GM19452 (cell line): ENCODE results near the gene S100A16.

Source experiments
- ATAC-seq: cut with Tn5 transposase; IDR thresholded peaks from one replicate; pipeline ENCODE4 v1.9.1; 2021; ENCODE audit not compliant: unreplicated experiment

The S100A16 gene

GRCh38 chr1:153616144-153616916 lies 3.4 kb upstream of the S100A16 start, which contains the start of gene S100A14:
Gene S100A14 (minus strand): TSS chr1:153616325. CDS start chr1:153615858, 467 bp downstream.
- ATAC-seq: no peak

GRCh38 chr1:153615406-153615805 lies 2.5 kb upstream of the S100A16 start:
- no peak for ATAC-seq

- ATAC-seq: no peak
Observed at GRCh38 chr1:153614906-153615305, 2.0 kb upstream of the S100A16 start.

GRCh38 chr1:153614189-153614900 lies 1.4 kb upstream of the S100A16 start:
- no peak for ATAC-seq

DNA sequence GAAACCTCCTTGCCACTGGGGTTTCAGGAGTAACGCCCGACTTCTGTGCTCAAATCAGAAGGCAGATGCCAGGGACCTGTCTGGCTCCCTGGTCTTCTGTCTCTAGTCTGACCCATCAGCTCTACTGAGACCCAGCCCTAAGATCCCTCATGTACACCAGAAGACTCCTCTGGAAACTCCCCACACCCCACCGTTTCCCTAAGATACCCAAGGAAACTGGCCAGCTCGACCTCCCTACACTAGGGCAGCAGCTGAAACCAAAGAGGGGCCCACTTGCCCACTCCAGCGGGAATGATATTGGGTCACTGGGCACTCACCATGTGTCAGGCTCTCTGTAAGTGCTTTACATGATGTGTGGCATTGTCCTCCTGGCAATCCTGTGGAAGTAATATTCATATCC lies 469 bp upstream of the S100A16 start:
- ATAC-seq: no peak

DNA sequence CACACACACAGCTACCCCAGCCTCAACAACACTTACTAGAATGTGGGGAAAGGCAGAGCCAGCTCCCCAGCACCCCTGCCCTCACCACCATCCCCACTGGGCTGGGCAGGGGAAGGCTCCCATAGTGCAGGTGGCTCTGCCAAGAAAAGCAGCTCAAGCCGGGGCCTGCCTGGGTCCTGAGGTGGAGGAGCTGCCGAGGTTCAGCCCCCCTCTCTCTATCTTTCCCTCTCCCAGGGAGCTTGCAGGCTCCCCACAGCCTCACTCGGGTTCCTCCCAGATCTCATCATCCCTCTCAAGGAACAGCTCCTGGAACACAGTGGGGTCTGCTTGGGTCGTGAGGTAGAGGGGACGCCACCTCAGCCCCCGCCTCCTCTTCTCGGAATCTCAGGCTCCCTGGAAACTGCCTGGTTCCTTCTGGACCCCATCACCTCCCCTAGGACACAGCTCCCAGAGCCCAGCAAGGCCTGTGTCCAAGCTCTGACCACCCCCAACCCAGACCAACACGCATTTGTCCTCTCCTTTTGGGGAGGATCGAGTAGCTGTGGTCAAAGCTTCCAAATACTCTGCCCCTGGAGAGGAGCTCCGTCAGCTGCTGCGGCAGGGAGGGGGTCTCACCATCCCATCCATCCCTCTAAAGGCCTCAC lies 704 bp downstream of the S100A16 start:
- ATAC-seq: no peak

DNA sequence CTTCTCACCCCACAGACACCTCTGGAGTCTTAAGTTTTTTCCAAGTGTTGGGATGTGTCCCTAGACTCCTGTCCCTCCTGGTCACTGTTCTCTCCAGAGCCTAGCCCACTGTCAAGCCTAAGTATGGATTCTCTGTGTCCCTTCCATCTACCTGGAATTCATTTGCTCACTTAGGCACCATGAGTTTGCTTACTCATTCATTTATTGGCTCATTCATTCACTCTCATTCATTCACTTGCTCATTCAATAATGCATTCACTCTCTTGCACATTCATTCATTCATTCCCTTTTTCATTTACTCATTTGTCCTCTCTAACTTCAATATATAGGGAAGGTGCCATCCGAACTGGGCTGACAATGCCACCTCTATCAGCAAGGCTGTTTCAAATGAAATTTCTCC lies 1.6 kb downstream of the S100A16 start:
- no peak for ATAC-seq

GRCh38 chr1:153610811-153611301 lies 2.1 kb downstream of the S100A16 start:
- ATAC-seq: no peak

GRCh38 chr1:153610334-153610733 lies 2.6 kb downstream of the S100A16 start:
- no peak for ATAC-seq

DNA sequence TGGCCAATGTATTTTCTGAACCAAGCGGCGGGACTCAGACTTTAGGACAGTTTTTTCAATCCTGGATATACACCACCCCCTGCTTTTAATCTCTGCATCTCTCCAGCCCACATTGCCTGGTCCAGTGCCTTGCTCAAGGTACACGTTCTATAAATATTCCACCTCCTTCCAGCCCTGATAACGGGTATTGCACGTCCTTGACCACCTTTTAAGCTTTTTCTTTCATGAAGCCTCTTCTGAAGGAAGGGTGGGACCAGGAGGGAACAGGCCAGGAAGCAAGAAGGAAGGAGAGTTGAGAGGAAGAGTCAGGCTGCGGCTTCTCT lies 3.4 kb downstream of the S100A16 start:
- ATAC-seq: no peak

GRCh38 chr1:153608742-153609584 lies 4.0 kb downstream of the S100A16 start:
- ATAC-seq: no peak

DNA sequence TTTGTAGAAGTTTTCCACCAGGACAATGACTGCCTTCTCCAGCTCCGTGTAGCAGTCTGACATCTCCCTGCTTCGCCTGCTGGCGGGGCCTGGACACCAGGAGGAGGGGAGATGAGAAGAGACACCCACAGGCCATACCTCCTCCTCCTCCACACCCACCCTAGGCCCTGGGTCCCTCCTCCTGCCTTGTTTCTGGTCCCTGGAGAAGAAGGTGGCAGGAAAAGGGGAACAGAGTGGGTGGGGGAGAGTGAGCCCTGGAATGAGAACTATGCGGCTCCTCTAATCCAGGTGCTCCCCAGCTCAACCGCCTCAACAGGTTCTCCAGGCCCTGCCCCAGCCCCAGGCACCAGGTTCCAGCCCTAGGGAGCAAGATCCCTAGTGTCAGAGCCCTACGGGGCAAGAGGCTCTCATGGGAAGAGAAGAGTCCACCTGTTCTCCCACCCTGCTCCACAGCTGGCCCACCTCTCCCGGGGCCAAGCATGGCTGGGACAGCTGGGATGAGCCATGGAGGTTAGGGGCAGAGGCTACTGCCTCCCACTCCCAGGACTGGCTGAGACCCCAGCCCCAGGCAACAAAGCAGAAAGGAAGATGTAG lies 4.8 kb downstream of the S100A16 start:
- no peak for ATAC-seq

DNA sequence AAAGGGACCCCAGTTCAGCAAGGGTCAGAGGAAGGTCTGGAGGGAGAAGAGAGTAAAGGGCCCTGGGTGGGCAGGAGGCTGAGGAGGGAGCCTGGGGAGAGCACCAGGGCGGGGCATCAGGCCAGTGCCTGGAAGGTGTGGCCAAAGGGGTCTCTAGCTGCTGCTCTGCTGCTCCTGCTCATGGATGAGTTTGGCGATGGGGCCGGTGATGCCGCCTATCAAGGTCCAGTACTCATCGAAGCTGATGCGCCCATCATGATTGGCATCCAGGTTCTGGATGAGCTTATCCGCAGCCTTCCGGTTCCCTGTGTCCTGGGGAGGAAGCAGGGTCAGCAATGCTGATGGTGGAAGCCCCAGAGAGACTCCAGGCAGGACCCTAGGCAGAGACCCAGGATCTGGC lies 5.6 kb downstream of the S100A16 start:
- no peak for ATAC-seq

- no peak for ATAC-seq
Observed at GRCh38 chr1:153606194-153606593, 6.7 kb downstream of the S100A16 start.

DNA sequence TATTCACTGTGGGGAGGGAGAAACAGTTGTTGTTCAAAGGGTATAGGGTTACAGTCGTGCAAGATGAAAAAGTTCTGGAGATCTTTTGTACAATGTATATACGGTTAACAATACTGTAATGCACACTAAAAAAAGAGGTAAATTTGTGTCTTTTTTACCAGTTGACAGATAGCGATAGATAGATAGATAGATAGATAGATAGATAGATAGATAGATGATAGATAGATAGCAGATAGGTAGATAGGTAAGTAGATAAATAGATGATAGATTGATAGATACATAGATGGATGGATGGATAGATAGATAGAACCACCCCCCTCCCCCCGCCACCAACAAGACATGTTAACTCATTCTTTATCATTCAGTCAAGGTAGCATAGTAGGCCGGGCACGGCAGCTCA lies 10.2 kb downstream of the S100A16 start:
- ATAC-seq: no peak

- no peak for ATAC-seq
Observed at GRCh38 chr1:153599847-153600246, 13.1 kb downstream of the S100A16 start.

DNA sequence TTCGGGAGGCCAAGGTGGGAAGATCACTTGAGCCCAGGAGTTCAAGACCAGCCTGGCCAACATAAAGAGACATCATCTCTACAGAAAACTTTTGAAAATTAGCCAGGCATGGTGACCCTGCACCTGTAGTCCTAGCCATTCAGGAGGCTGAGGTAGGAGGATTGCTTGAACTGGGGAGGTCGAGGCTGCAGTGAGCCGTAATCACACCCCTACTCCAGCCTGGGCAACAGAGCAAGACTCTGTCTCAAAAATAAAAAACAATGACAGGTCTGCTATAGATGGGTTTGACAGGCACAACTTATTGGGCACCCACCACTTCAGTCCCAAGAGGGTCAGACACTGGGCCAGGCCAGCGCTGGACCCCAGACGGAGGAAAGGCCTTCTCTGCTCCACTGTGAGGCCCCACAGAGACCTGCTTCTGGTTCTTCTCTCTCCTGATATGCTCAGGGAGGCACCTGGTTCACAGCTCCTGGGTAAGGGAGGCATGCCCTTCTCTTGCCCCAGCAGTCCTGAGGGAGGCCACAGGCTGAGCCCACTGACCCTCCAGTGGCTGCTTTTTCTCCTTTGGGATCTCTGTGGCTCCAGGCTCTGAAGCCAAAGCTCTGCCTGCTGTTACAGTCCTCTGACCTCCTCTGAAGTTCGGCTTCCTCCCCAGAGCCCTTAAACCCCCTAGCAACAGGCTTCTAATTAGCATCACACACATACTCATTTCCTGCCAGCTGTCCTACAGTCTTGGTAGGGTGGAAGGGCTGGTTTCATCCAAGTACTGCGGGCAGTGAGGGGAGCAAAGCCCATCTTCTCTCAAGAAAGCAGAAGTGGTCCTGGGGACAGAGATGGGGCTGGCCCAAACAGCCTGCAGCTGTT lies 14.4 kb downstream of the S100A16 start:
- ATAC-seq: peak; percentile 96

GRCh38 chr1:153597206-153597605 lies 15.7 kb downstream of the S100A16 start:
- ATAC-seq: no peak

DNA sequence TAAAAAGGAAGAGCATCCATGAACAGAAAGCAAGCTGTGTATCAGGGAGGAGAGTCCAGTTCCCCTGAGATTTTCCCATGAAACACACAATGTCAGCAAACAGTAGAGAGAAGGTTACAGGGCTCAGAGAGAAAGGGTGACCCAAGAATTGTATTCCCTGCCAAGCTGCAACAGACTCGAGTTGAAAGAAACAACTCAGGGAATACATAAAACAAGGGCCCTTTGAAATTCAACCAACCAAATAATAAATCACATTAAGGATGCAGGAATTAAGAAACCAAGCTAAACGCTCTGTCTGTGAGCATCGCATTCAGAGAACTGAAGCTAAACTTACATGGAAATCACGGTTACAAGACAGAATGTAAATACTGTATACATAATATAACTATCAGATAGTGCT lies 20.2 kb downstream of the S100A16 start:
- ATAC-seq: no peak

DNA sequence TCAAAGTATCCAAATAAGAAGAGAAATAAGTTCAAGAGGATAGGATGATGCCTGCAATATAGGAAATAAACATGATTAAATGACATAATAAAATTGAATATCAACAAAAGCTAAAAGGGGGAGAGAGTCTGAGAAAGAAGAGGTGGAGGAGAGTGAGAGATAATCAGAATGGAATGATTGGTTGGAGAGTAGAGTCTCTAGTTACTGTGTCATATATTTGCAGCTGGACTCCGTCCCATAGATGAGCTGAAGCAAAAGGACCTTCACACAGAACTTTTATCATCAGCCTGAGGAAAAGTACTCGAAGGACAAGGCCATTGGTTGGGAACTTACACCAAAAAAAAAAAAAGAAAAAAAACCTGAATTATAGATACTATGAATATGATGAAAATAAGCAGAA lies 24.5 kb downstream of the S100A16 start:
- no peak for ATAC-seq
